ENCODE results near the gene PLEKHN1. TPM values are rescaled to one million over a fixed set of nuclear protein-coding genes. Genes with fewer than 3 reads are reported as not detected.
A peak's percentile ranks its signal among the peaks of the same experiment; 100 is the strongest.

PLEKHN1 gene
- total RNA-seq, 1 donor from 2014 or later: 1.1 TPM

DNA sequence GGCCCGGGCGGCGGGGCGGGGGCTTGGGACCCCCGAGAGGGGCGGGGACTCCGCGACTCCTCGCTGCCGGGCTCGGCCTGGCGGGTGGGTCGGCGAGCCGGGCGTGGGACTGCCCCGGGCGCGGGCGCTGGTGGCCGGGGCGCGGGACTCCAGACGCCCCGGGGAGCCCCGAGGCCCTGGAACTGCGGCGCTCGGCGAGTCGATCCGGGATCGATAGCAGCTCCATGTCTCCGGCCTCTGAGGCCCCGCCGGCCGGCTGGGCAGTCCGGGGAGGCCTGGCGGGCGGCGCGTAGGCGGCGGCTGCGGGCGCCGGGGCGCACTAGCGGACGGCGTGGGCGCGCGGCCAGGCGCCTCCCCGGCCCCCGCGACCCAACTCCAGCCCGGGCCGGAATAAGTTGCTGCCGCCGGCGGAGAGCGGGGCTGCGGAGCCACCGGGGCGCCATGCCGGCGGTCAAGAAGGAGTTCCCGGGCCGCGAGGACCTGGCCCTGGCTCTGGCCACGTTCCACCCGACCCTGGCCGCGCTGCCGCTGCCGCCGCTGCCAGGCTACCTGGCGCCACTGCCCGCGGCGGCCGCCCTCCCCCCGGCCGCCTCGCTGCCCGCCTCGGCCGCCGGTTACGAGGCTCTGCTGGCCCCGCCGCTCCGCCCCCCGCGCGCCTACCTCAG is 42.2 kb upstream of the PLEKHN1 start:
- peaks cover 3% of the 10 kb centered on the region for H3K36me3 Mint-ChIP-seq (ENCODE audit: insufficient read depth)
- H3K27ac Mint-ChIP-seq: no peak overlapping the region
- TF ChIP-seq, protein P1, sequence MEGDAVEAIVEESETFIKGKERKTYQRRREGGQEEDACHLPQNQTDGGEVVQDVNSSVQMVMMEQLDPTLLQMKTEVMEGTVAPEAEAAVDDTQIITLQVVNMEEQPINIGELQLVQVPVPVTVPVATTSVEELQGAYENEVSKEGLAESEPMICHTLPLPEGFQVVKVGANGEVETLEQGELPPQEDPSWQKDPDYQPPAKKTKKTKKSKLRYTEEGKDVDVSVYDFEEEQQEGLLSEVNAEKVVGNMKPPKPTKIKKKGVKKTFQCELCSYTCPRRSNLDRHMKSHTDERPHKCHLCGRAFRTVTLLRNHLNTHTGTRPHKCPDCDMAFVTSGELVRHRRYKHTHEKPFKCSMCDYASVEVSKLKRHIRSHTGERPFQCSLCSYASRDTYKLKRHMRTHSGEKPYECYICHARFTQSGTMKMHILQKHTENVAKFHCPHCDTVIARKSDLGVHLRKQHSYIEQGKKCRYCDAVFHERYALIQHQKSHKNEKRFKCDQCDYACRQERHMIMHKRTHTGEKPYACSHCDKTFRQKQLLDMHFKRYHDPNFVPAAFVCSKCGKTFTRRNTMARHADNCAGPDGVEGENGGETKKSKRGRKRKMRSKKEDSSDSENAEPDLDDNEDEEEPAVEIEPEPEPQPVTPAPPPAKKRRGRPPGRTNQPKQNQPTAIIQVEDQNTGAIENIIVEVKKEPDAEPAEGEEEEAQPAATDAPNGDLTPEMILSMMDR (IDR thresholded peaks at IDR 0.05; ENCODE audit: unreplicated experiment): no peak
- no peaks in the 10 kb centered on the region for H3K9me3 Mint-ChIP-seq (ENCODE audit: low read depth)
- no peak for DNase-seq (ENCODE audit: low spot score, unreplicated experiment)
- H3K4me3 Mint-ChIP-seq (ENCODE audit: low read depth): peak overlapping the region; percentile 57
- H3K27me3 Mint-ChIP-seq: peaks cover 55% of the 10 kb centered on the region
- H3K4me1 Mint-ChIP-seq (ENCODE audit: low read depth): peaks cover 16% of the 10 kb centered on the region

DNA sequence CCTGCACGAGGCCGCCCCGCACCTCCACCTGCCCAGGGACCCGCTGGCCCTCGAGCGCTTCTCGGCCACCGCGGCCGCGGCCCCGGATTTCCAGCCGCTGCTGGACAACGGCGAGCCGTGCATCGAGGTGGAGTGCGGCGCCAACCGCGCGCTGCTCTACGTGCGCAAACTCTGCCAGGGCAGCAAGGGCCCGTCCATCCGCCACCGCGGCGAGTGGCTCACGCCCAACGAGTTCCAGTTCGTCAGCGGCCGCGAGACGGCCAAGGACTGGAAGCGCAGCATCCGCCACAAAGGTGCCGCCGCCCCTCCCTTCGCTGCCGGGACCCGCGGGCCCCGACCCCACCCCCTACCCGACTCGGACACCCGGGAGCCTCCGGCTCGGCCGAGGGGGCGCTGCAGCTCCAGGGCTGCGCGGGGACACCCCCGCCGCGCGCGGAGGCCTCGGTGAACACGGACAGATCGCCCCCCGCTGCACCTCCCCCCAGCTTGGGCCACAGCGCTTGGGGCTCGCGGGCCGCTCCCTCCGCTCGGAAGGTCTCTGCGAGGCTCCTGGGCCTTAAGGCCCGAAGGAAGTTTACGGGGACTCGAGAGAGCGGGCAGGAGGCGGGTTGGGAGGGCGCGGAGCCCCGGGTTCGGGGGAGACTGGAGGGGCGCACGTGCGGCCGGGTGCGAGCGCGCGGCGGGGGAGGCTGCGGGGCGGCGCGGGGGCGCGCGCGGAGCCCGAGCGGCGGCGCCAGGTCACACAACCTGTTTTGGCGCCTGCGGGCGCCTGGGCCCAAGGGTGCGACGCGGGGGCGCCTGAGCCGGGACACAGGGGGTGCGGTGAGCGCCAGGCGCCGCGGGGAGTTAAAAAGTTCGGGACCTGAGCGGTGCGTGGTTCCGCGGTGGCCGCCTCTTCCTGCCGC is 41.4 kb upstream of the PLEKHN1 start:
- H3K4me1 Mint-ChIP-seq (ENCODE audit: low read depth): peaks cover 16% of the 10 kb centered on the region

DNA sequence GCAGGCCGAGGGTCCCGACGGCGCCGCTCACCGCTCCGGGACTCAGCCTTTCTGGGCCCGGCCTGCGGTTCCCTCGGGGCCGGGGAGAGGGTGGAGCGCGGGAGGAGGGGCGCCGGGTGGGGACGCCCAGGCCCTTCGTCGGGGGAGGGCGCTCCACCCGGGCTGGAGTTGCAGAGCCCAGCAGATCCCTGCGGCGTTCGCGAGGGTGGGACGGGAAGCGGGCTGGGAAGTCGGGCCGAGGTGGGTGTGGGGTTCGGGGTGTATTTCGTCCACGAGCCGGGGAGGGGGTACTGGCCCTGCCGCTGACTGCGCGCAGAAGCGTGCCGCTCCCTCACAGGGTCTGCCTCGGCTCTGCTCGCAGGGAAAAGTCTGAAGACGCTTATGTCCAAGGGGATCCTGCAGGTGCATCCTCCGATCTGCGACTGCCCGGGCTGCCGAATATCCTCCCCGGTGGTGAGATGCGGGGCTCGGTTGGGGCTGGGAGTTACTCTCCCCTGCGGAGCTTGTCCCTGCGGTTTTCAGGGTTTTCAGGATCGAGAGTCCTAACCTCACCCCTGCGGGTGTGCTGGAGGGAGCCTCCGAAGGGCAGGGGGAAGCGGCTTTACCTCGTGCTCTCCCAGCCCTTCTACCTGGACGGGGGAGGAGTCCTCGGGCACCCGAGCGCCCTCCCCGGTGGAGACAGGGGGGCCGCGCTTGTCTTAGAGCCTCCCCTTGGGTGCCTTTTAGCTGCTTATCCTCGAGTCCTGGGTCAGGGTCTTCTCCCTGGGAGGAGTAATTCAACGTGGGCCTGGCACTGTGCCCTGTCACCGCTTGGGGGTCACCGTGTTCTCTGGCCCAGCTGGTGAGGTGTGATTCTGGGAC is 40.5 kb upstream of the PLEKHN1 start:
- peaks cover 3% of the 10 kb centered on the region for H3K36me3 Mint-ChIP-seq (ENCODE audit: insufficient read depth)
- DNase-seq (ENCODE audit: low spot score, unreplicated experiment): no peak
- peaks cover 10% of the 10 kb centered on the region for H3K4me1 Mint-ChIP-seq (ENCODE audit: low read depth)
- H3K9me3 Mint-ChIP-seq (ENCODE audit: low read depth): no peaks in the 10 kb centered on the region
- TF ChIP-seq, protein P1 (IDR thresholded peaks at IDR 0.05; ENCODE audit: unreplicated experiment): no peak
- H3K27ac Mint-ChIP-seq: no peak overlapping the region
- H3K4me3 Mint-ChIP-seq (ENCODE audit: low read depth): peak overlapping the region; percentile 65
- H3K27me3 Mint-ChIP-seq: peaks cover 55% of the 10 kb centered on the region

More for the DNA sequence above, 41.4 kb upstream of the PLEKHN1 start:
- Mint-ChIP-seq H3K27me3 (peaks cover 58% of the 10 kb centered on the region), H3K9me3 (ENCODE audit: low read depth) (no peaks in the 10 kb centered on the region), H3K4me3 (ENCODE audit: low read depth) (peak overlapping the region; percentile 57), H3K36me3 (ENCODE audit: insufficient read depth) (peaks cover 3% of the 10 kb centered on the region), H3K27ac (no peak overlapping the region)
- TF ChIP-seq, protein P1 (IDR thresholded peaks at IDR 0.05; ENCODE audit: unreplicated experiment): peak; percentile 9
- DNase-seq (ENCODE audit: low spot score, unreplicated experiment): no peak

GRCh38 chr1:927234-927633 is 39.0 kb upstream of the PLEKHN1 start:
- Mint-ChIP-seq H3K27me3 (peaks cover 58% of the 10 kb centered on the region), H3K4me3 (ENCODE audit: low read depth) (no peak overlapping the region), H3K27ac (no peak overlapping the region), H3K4me1 (ENCODE audit: low read depth) (peaks cover 5% of the 10 kb centered on the region), H3K9me3 (ENCODE audit: low read depth) (no peaks in the 10 kb centered on the region), H3K36me3 (ENCODE audit: insufficient read depth) (no peaks in the 10 kb centered on the region)
- no peak for DNase-seq (ENCODE audit: low spot score, unreplicated experiment)
- TF ChIP-seq, protein P1 (IDR thresholded peaks at IDR 0.05; ENCODE audit: unreplicated experiment): no peak

DNA sequence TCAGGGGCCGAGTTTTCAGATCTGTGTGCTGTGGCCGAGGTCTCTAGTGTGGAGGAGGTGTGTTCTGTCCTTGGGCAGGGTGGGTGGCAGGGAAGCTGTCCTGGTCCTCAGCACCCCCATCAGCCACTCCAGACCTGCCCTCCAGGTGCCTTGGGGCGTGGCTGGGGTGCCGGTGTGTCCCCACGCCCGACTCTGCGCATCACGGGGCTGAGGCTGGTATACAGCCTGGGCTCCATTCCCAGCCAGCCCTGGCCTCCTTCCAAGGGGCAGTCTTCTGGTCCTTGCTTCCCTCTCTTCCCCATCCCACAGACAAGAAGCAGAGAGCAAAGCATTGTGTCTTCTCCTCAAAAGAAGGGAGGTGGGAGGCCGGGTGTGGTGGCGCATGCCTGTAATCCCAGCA is 38.5 kb upstream of the PLEKHN1 start:
- H3K27ac Mint-ChIP-seq: no peak overlapping the region
- H3K27me3 Mint-ChIP-seq: peaks cover 60% of the 10 kb centered on the region
- H3K4me3 Mint-ChIP-seq (ENCODE audit: low read depth): no peak overlapping the region
- H3K4me1 Mint-ChIP-seq (ENCODE audit: low read depth): peaks cover 5% of the 10 kb centered on the region
- no peak for DNase-seq (ENCODE audit: low spot score, unreplicated experiment)
- no peaks in the 10 kb centered on the region for H3K36me3 Mint-ChIP-seq (ENCODE audit: insufficient read depth)
- H3K9me3 Mint-ChIP-seq (ENCODE audit: low read depth): no peaks in the 10 kb centered on the region
- TF ChIP-seq, protein P1 (IDR thresholded peaks at IDR 0.05; ENCODE audit: unreplicated experiment): no peak
